HepG2 (cell line): Measurements from ENCODE around the gene CLCN2. TPM values are rescaled to one million over a fixed set of nuclear protein-coding genes. Genes with fewer than 3 reads are reported as not detected.

ENCODE experiments used
- ATAC-seq: fragments of 200-7000 bp; cut with Tn5 transposase; 3 replicates; pipeline ENCODE4 v1.9.1; 2020; ENCODE audit warnings: mild to moderate bottlenecking, moderate library complexity
- BruUV-seq: library from RNA; stranded (reverse); fragments of 400-500 nt; replicated peaks from 2 replicates; lab custom pipeline; 2021; lab: Mats Ljungman, UMichigan
- CTCF ChIA-PET: fragments of 300-600 bp; formaldehyde crosslinking; extraction: SDS; loops from one replicate; lab custom pipeline; 2021; ENCODE audit warnings: low total read pairs, inconsistent platforms, low intra/inter-chr PET ratio; lab: Yijun Ruan, JAX
- POLR2A ChIA-PET: fragments of 350-600 bp; sonication (Branson Sonifier 250); formaldehyde crosslinking; loops from one replicate; lab custom pipeline; 2020; ENCODE audit warnings: antibody characterized with exemption, inconsistent platforms; lab: Yijun Ruan, JAX
- DNase-seq: peaks from one replicate; pipeline ENCODE4 v3.0.0-alpha.2; 2015; ENCODE audit warnings: low spot score
- FAIRE-seq: peaks from 3 replicates; lab custom pipeline; 2011; peaks lifted over from hg19 to GRCh38; lab: Jason Lieb, UNC
- H2AFZ ChIP-seq: one replicate; pipeline ENCODE4 v1.6.1; 2011; ENCODE audit warnings: low read length, inconsistent platforms
- H3K27ac ChIP-seq: fragments of 300-600 bp; 3 replicates; pipeline ENCODE4 v1.8.0; 2011; ENCODE audit warnings: mixed run types, mild to moderate bottlenecking, mixed read lengths, low read length, inconsistent platforms; ENCODE audit not compliant: insufficient read depth; ENCODE audit errors: extremely low read length
- H3K27me3 ChIP-seq, 2 experiments: fragments of 200-600 bp in 1 of 2; 2 replicates in 1 of 2; 3 replicates in 1 of 2; pipeline versions ENCODE4 v1.6.0 to v1.8.0; 2011; ENCODE audit warnings: low read length in 2 of 2, mild to moderate bottlenecking in 2 of 2, moderate library complexity in 2 of 2, inconsistent platforms in 1 of 2; ENCODE audit not compliant: insufficient read depth in 2 of 2, control insufficient read depth in 1 of 2
- H3K36me3 ChIP-seq, 2 experiments: fragments of 200-600 bp in 1 of 2; replicated peaks in 1 of 2; 2 replicates in 1 of 2; 3 replicates in 1 of 2; pipeline versions ENCODE4 v1.5.1 to v1.8.0; 2011; ENCODE audit warnings: low read length in 2 of 2, inconsistent platforms in 1 of 2; ENCODE audit not compliant: insufficient read depth in 2 of 2, control insufficient read depth in 1 of 2
- H3K4me1 ChIP-seq: 2 replicates; pipeline ENCODE4 v1.5.1; 2012; ENCODE audit warnings: low read length, inconsistent platforms; ENCODE audit not compliant: insufficient read depth
- H3K4me2 ChIP-seq: 2 replicates; pipeline ENCODE4 v1.6.0; 2011; ENCODE audit warnings: low read depth, low read length, inconsistent platforms
- H3K4me3 ChIP-seq, 3 experiments: fragments of 200-600 bp in 1 of 3; sonication (generic), shearing (Covaris generic) in 1 of 3; replicated peaks in 1 of 3; 2 replicates each; pipeline ENCODE4 v1.5.1; 2011 to 2016; ENCODE audit warnings: low read length in 3 of 3, inconsistent platforms in 2 of 3, low read depth in 2 of 3, mild to moderate bottlenecking in 2 of 3, control low read depth in 1 of 3, mixed read lengths in 1 of 3; ENCODE audit not compliant: insufficient read depth in 1 of 3
- H3K79me2 ChIP-seq: one replicate; pipeline ENCODE4 v1.6.1; 2011; ENCODE audit warnings: low read length, inconsistent platforms; ENCODE audit not compliant: insufficient read depth
- H3K9ac ChIP-seq: 2 replicates; pipeline ENCODE4 v1.6.0; 2011; ENCODE audit warnings: mild to moderate bottlenecking, low read depth, low read length, inconsistent platforms; ENCODE audit not compliant: insufficient read depth
- H3K9me3 ChIP-seq: 2 replicates; pipeline ENCODE4 v1.5.1; 2012; ENCODE audit warnings: mild to moderate bottlenecking, low read length
- H4K20me1 ChIP-seq: 2 replicates; pipeline ENCODE4 v1.6.0; 2011; ENCODE audit warnings: inconsistent platforms, mild to moderate bottlenecking, low read length, moderate library complexity; ENCODE audit not compliant: insufficient read depth
- CBFB ChIP-seq: sonication (generic); formaldehyde crosslinking; IDR thresholded peaks from 2 replicates; pipeline ENCODE4 v1.4.0; 2020; ENCODE audit warnings: missing genetic modification reagents
- CBX5 ChIP-seq: sonication (generic); formaldehyde crosslinking; IDR thresholded peaks from 2 replicates; pipeline ENCODE4 v1.4.0; 2020; ENCODE audit warnings: missing genetic modification reagents, borderline replicate concordance
- FOSL2 ChIP-seq: sonication (generic); formaldehyde crosslinking; IDR thresholded peaks from 2 replicates; pipeline ENCODE4 v1.4.0; 2020; ENCODE audit warnings: missing genetic modification reagents
- KDM5B ChIP-seq: sonication (generic); formaldehyde crosslinking; IDR thresholded peaks from 2 replicates; pipeline ENCODE4 v1.4.0; 2020; ENCODE audit warnings: missing genetic modification reagents, mild to moderate bottlenecking, borderline replicate concordance
- PAX8 ChIP-seq: sonication (generic); formaldehyde crosslinking; IDR thresholded peaks from 2 replicates; pipeline ENCODE4 v1.8.0; 2022; ENCODE audit warnings: mild to moderate bottlenecking, missing genetic modification reagents, borderline replicate concordance
- RBM39 ChIP-seq: fragments of 200-400 bp; formaldehyde crosslinking; IDR thresholded peaks from one replicate; pipeline ENCODE4 v1.6.1; 2018; ENCODE audit warnings: antibody characterized with exemption, mild to moderate bottlenecking, low read depth, low read length; ENCODE audit not compliant: poor library complexity, severe bottlenecking
- RFXAP ChIP-seq: sonication (generic); formaldehyde crosslinking; IDR thresholded peaks from 2 replicates; pipeline ENCODE4 v1.4.0; 2020; ENCODE audit warnings: missing genetic modification reagents, borderline replicate concordance
- ZNF460 ChIP-seq: sonication (generic); formaldehyde crosslinking; IDR thresholded peaks from 2 replicates; pipeline ENCODE4 v1.5.1; 2020; ENCODE audit warnings: missing genetic modification reagents, mild to moderate bottlenecking, borderline replicate concordance
- ZNF572 ChIP-seq: sonication (generic); formaldehyde crosslinking; IDR thresholded peaks from 2 replicates; pipeline ENCODE4 v1.5.1; 2020; ENCODE audit warnings: mild to moderate bottlenecking, missing genetic modification reagents
- ZNF652 ChIP-seq: IDR thresholded peaks from 2 replicates; pipeline ENCODE4 v1.6.1; 2016; ENCODE audit warnings: low read depth, borderline replicate concordance
- WGBS: methylation state at CpG from one replicate; pipeline ENCODE4 v1.1.6; 2017; ENCODE audit warnings: low lambda C conversion rate; 5-methylcytosine and 5-hydroxymethylcytosine counted together
- in situ Hi-C: cut with HindIII; loops from 2 replicates; pipeline ENCODE4 v1.10.0; 2017; ENCODE audit warnings: low pct_unique_long_range_greater_than_20kb; ENCODE audit not compliant: extremely low pct_ligation_motif_present
- intact Hi-C: fragments of 100-400 bp; cut with micrococcal nuclease; formaldehyde crosslinking; loops from one replicate; pipeline ENCODE4 v1.10.0; 2022; ENCODE audit not compliant: unreplicated experiment
- polyA plus RNA-seq, 8 experiments: library from polyadenylated mRNA; depleted of rRNA in 3 of 8; stranded (reverse) in 7 of 8; unstranded in 1 of 8; fragments of >200 nt; fragmentation: Illumina TruSeq in 4 of 8; extraction: Trizol in 4 of 8; gene quantifications; 2 replicates each; pipeline versions ENCODE4 v1.2.1 to v1.2.3, GENCODE V29; 2011 to 2016; ENCODE audit warnings: low read depth in 4 of 8, missing spikeins in 1 of 8, mixed read lengths in 1 of 8; ENCODE audit not compliant: insufficient read depth in 1 of 8
- total RNA-seq, 5 experiments: library from RNA; depleted of rRNA; stranded (reverse); fragments of >200 nt; fragmentation: Illumina TruSeq; extraction: Trizol; gene quantifications; 2 replicates each; pipeline ENCODE4 v1.2.3, GENCODE V29; 2016; ENCODE audit warnings: low read depth in 1 of 5
- TF ChIP-seq, protein P1 (sequence below): sonication (generic); formaldehyde crosslinking; IDR thresholded peaks from 2 replicates; pipeline ENCODE4 v1.5.0; 2020; ENCODE audit warnings: mild to moderate bottlenecking, missing genetic modification reagents, moderate library complexity
- TF ChIP-seq, protein P2 (sequence below): sonication (generic); formaldehyde crosslinking; IDR thresholded peaks from 2 replicates; pipeline ENCODE4 v1.4.0; 2020; ENCODE audit warnings: mild to moderate bottlenecking, missing genetic modification reagents

The CLCN2 gene
- total and polyA plus RNA-seq, 2 of the 13 experiments (the other 11 are each of a cell fraction or from before 2014, with no cell fraction given), result 11.4 to 13.5 TPM

- no peak overlapping the region for H3K9ac ChIP-seq
- intact Hi-C loops, result no loop called here
- WGBS, result 86% methylated on average over 1 of the region's 1 CpG
- H4K20me1 ChIP-seq, result no peaks in the 10 kb centered on the region
- no TSS peak for BruUV-seq
- FAIRE-seq (peak; percentile 47), ATAC-seq (peak; percentile 69), DNase-seq (no peak)
- peaks cover 32 to 82% of the 10 kb centered on the region in 2 experiments for H3K36me3 ChIP-seq
- H3K9me3 ChIP-seq, result no peaks in the 10 kb centered on the region
- H3K4me2 ChIP-seq, result no peak overlapping the region
- peaks cover 10% of the 10 kb centered on the region for H3K79me2 ChIP-seq
- H3K4me3 ChIP-seq, result no peak overlapping the region
- H3K27me3 ChIP-seq, result no peaks in the 10 kb centered on the region; a peak in 1 of 5 replicates
- H2AFZ ChIP-seq, result no peak overlapping the region
- in situ Hi-C loops, result no loop called here
- peaks cover 13% of the 10 kb centered on the region for H3K4me1 ChIP-seq
- ChIA-PET POLR2A (no interaction called here), CTCF (no interaction called here)
- H3K27ac ChIP-seq, result no peak overlapping the region
- TF ChIP-seq RBM39 (no peak), ZNF460 (CRISPR knock-in tag) (no peak), ZNF652 (CRISPR knock-in tag) (peak; percentile 68)
- TF ChIP-seq, protein P1, sequence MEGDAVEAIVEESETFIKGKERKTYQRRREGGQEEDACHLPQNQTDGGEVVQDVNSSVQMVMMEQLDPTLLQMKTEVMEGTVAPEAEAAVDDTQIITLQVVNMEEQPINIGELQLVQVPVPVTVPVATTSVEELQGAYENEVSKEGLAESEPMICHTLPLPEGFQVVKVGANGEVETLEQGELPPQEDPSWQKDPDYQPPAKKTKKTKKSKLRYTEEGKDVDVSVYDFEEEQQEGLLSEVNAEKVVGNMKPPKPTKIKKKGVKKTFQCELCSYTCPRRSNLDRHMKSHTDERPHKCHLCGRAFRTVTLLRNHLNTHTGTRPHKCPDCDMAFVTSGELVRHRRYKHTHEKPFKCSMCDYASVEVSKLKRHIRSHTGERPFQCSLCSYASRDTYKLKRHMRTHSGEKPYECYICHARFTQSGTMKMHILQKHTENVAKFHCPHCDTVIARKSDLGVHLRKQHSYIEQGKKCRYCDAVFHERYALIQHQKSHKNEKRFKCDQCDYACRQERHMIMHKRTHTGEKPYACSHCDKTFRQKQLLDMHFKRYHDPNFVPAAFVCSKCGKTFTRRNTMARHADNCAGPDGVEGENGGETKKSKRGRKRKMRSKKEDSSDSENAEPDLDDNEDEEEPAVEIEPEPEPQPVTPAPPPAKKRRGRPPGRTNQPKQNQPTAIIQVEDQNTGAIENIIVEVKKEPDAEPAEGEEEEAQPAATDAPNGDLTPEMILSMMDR, result peak; percentile 37; the same call in 1 of the 2 replicates
These were observed 55.8 kb downstream of the CLCN2 start for GRCh38 chr3:184305577-184305976.

DNA sequence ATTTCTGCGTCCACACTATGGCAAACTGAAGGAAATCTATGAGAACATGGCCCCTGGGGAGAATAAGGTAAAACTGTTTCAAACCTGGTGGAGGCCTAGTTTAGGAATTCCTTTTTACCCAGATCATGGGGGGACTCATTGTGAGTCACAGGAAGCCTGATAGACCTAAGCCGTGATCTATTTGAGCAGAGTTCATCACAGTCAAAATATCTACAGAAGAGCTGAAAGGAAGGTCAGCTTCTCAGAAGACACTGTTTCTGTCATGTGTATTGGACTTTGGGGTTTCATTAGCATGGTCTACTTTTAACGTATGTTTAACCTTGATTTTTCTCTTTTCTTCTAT lies 61.1 kb downstream of the CLCN2 start:
- no peak for TF ChIP-seq PAX8 (CRISPR knock-in tag)
- no peak for TF ChIP-seq KDM5B (CRISPR knock-in tag)
- TF ChIP-seq CBX5, result no peak
- TF ChIP-seq, protein P2, sequence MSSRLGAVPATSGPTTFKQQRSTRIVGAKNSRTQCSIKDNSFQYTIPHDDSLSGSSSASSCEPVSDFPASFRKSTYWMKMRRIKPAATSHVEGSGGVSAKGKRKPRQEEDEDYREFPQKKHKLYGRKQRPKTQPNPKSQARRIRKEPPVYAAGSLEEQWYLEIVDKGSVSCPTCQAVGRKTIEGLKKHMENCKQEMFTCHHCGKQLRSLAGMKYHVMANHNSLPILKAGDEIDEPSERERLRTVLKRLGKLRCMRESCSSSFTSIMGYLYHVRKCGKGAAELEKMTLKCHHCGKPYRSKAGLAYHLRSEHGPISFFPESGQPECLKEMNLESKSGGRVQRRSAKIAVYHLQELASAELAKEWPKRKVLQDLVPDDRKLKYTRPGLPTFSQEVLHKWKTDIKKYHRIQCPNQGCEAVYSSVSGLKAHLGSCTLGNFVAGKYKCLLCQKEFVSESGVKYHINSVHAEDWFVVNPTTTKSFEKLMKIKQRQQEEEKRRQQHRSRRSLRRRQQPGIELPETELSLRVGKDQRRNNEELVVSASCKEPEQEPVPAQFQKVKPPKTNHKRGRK (CRISPR knock-in tag), result no peak
- TF ChIP-seq RFXAP, result no peak
- no peak for TF ChIP-seq ZNF572 (CRISPR knock-in tag)
- no peak for TF ChIP-seq CBFB
- TF ChIP-seq FOSL2 (CRISPR knock-in tag), result peak; percentile 45
- BruUV-seq, result no TSS peak
- H3K36me3 ChIP-seq, result peaks cover 19 to 48% of the 10 kb centered on the region in 2 experiments; a peak in 4 of 5 replicates
- H3K9ac ChIP-seq, result peak overlapping the region; percentile 87
- ATAC-seq, result no peak
- POLR2A ChIA-PET, result no interaction called here
- H3K79me2 ChIP-seq, result peaks cover 25% of the 10 kb centered on the region
- CTCF ChIA-PET, result no interaction called here
- no peak for DNase-seq
- no peaks in the 10 kb centered on the region for H4K20me1 ChIP-seq
- peak; percentile 36 for FAIRE-seq
- intact Hi-C loops (no loop called here), in situ Hi-C loops (no loop called here)
- peak overlapping the region; percentile 50 for H3K27ac ChIP-seq
- H3K4me3 ChIP-seq, result peak overlapping the region; percentile 96 to 99 (median 98)
- H3K9me3 ChIP-seq, result no peaks in the 10 kb centered on the region
- H3K4me1 ChIP-seq, result peaks cover 38% of the 10 kb centered on the region
- H2AFZ ChIP-seq, result no peak overlapping the region
- WGBS, result 50% methylated on average over 3 of the region's 3 CpGs
- H3K27me3 ChIP-seq, result no peaks in the 10 kb centered on the region; a peak in 1 of 5 replicates
- H3K4me2 ChIP-seq, result peak overlapping the region; percentile 86
